K562 (cell line): ENCODE data around the gene PYROXD2. TPM values are rescaled to one million over a fixed set of nuclear protein-coding genes. Genes with fewer than 3 reads are reported as not detected.

Source experiments
- ATF3 ChIP-seq, 2 experiments: fragments of 450-650 bp in 1 of 2; sonication (generic) in 1 of 2; formaldehyde crosslinking in 1 of 2; IDR thresholded peaks in 1 of 2; conservative IDR thresholded peaks in 1 of 2; 2 replicates each; pipeline versions ENCODE4 v1.6.1 to v1.8.1; 2016 to 2023; ENCODE audit warnings: mild to moderate bottlenecking in 2 of 2, moderate library complexity in 2 of 2, inconsistent platforms in 1 of 2, missing genetic modification reagents in 1 of 2
- ATF7 ChIP-seq: fragments of 450-650 bp; IDR thresholded peaks from 2 replicates; pipeline ENCODE4 v1.7.1; 2014; ENCODE audit warnings: mild to moderate bottlenecking, moderate library complexity
- BACH1 ChIP-seq: fragments of 200-800 bp; sonication (Bioruptor generic); IDR thresholded peaks from 2 replicates; pipeline ENCODE4 v1.6.1; 2016; ENCODE audit warnings: missing genetic modification characterization, missing compliant biosample characterization
- BHLHE40 ChIP-seq: IDR thresholded peaks from 2 replicates; pipeline ENCODE4 v1.6.1; 2011; ENCODE audit warnings: low read length, improper control_type of control experiment
- CXXC5 ChIP-seq: fragments of 250-450 bp; sonication (Bioruptor Pico); IDR thresholded peaks from 2 replicates; pipeline ENCODE4 v1.8.0; 2022; ENCODE audit warnings: inconsistent platforms, mild to moderate bottlenecking, moderate library complexity
- DACH1 ChIP-seq: fragments of 450-650 bp; IDR thresholded peaks from 2 replicates; pipeline ENCODE4 v1.6.1; 2018; ENCODE audit not compliant: partially characterized antibody
- FOXM1 ChIP-seq, 2 experiments: fragments of 450-650 bp in 1 of 2; sonication (generic) in 1 of 2; formaldehyde crosslinking in 1 of 2; IDR thresholded peaks; 2 replicates each; pipeline versions ENCODE4 v1.6.1 to v1.9.0; 2017 to 2022; ENCODE audit warnings: low read depth in 2 of 2, mild to moderate bottlenecking in 2 of 2, missing genetic modification reagents in 1 of 2, moderate library complexity in 1 of 2
- L3MBTL2 ChIP-seq: fragments of 450-650 bp; IDR thresholded peaks from 2 replicates; pipeline ENCODE4 v1.6.1; 2016; ENCODE audit warnings: mild to moderate bottlenecking, moderate library complexity
- LEF1 ChIP-seq: fragments of 450-650 bp; IDR thresholded peaks from 2 replicates; pipeline ENCODE4 v1.6.1; 2016; ENCODE audit warnings: mild to moderate bottlenecking
- MAFF ChIP-seq: IDR thresholded peaks from 2 replicates; pipeline ENCODE4 v1.6.1; 2012; ENCODE audit warnings: low read length, improper control_type of control experiment
- MAFK ChIP-seq: IDR thresholded peaks from 2 replicates; pipeline ENCODE4 v1.6.1; 2011; ENCODE audit warnings: low read length, improper control_type of control experiment
- MAZ ChIP-seq, 2 experiments: fragments of 450-650 bp in 1 of 2; sonication (generic) in 1 of 2; formaldehyde crosslinking; IDR thresholded peaks in 1 of 2; conservative IDR thresholded peaks in 1 of 2; 2 replicates each; pipeline versions ENCODE4 v1.4.0 to v1.5.0; 2020; ENCODE audit warnings: mild to moderate bottlenecking in 1 of 2, missing genetic modification reagents in 1 of 2
- MYNN ChIP-seq, 2 experiments: sonication (generic); formaldehyde crosslinking in 1 of 2; IDR thresholded peaks; 2 replicates each; pipeline versions ENCODE4 v1.5.0 to v1.6.1; 2016 to 2020; ENCODE audit warnings: antibody characterized with exemption in 1 of 2, missing genetic modification reagents in 1 of 2
- NCOR1 ChIP-seq: fragments of 450-650 bp; IDR thresholded peaks from 2 replicates; pipeline ENCODE4 v1.6.1; 2016; ENCODE audit warnings: mild to moderate bottlenecking, moderate library complexity
- NFE2 ChIP-seq: IDR thresholded peaks from 2 replicates; pipeline ENCODE4 v1.6.1; 2014; ENCODE audit warnings: antibody characterized with exemption, low read depth
- TAF9B ChIP-seq: fragments of 450-650 bp; IDR thresholded peaks from 2 replicates; pipeline ENCODE4 v1.6.1; 2018; ENCODE audit warnings: mild to moderate bottlenecking; ENCODE audit not compliant: partially characterized antibody
- TFAP4 ChIP-seq: sonication (generic); formaldehyde crosslinking; IDR thresholded peaks from 2 replicates; pipeline ENCODE4 v1.8.0; 2022; ENCODE audit warnings: missing genetic modification reagents, mild to moderate bottlenecking, moderate library complexity, borderline replicate concordance
- ZBTB11 ChIP-seq, 3 experiments: fragments of 200-800 bp in 1 of 3; fragments of 250-450 bp in 1 of 3; fragments of 450-650 bp in 1 of 3; sonication (Bioruptor Pico) in 1 of 3; sonication (Bioruptor generic) in 1 of 3; formaldehyde crosslinking in 1 of 3; IDR thresholded peaks; 2 replicates each; pipeline versions ENCODE4 v1.6.1 to v1.8.0; 2016 to 2022; ENCODE audit warnings: mild to moderate bottlenecking in 2 of 3, missing genetic modification characterization in 2 of 3, missing compliant biosample characterization in 1 of 3, moderate library complexity in 1 of 3
- ZNF217 ChIP-seq: sonication (generic); formaldehyde crosslinking; IDR thresholded peaks from 2 replicates; pipeline ENCODE4 v1.8.0; 2022; ENCODE audit warnings: mild to moderate bottlenecking, missing genetic modification reagents
- ZNF263 ChIP-seq: sonication (generic); formaldehyde crosslinking; IDR thresholded peaks from 2 replicates; pipeline ENCODE4 v1.8.0; 2022; ENCODE audit warnings: mild to moderate bottlenecking, missing genetic modification reagents, borderline replicate concordance
- ZNF316 ChIP-seq: fragments of 450-650 bp; IDR thresholded peaks from 2 replicates; pipeline ENCODE4 v1.6.1; 2016
- ZNF77 ChIP-seq: fragments of 250-450 bp; sonication (Bioruptor Pico); IDR thresholded peaks from 2 replicates; pipeline ENCODE4 v1.5.0; 2020
- polyA plus RNA-seq, 8 experiments: library from polyadenylated mRNA; depleted of rRNA in 4 of 8; stranded (reverse) in 5 of 8; unstranded in 3 of 8; fragments of >200 nt; fragmentation: Nextera tagmentation in 2 of 8; fragmentation: Illumina TruSeq in 1 of 8; extraction: Ambion mirVana in 2 of 8; extraction: Trizol in 1 of 8; gene quantifications; 2 replicates each; pipeline versions ENCODE4 v1.2.1 to v1.2.3, GENCODE V29; 2011 to 2014; ENCODE audit warnings: inconsistent platforms in 1 of 8, missing spikeins in 1 of 8
- total RNA-seq, 7 experiments: library from RNA; depleted of rRNA in 6 of 7; stranded (reverse); fragments of >200 nt in 6 of 7; fragmentation: Illumina TruSeq in 2 of 7; extraction: Trizol in 2 of 7; gene quantifications; 2 replicates each; pipeline versions ENCODE4 v1.2.1 to v1.2.3, GENCODE V29; 2011 to 2021; ENCODE audit warnings: low replicate concordance in 1 of 7

The PYROXD2 gene
- total and polyA plus RNA-seq, 9 of the 15 experiments (the other 6 are each of a cell fraction or from before 2014, with no cell fraction given) = 0.14 to 1.4 (median 0.58) TPM

GRCh38 chr10:98463976-98464754 lies 49.2 kb upstream of the PYROXD2 start (continued):
- TF ChIP-seq TFAP4 (CRISPR knock-in tag) (peak; percentile 57; the same call in 1 of the 2 replicates), ATF3 (IDR thresholded peaks at IDR 0.05) (0 out of 2 replicates have a peak, but pooled peaks have one; percentile 26), ATF3 (CRISPR knock-in tag; conservative IDR thresholded peaks at IDR 0.05) (no peak), ATF7 (peak; percentile 38; the same call in 1 of the 2 replicates), MAZ (CRISPR knock-in tag; conservative IDR thresholded peaks at IDR 0.05 in 1 of 2, IDR thresholded peaks at IDR 0.05 in 1 of 2) (no peak), ZNF77 (no peak), L3MBTL2 (peak; percentile 58), CXXC5 (CRISPR knock-in tag) (0 out of 2 replicates have a peak, but pooled peaks have one; percentile 13), TAF9B (peak; percentile 78), BHLHE40 (peak; percentile 59), MYNN (IDR thresholded peaks at IDR 0.05) (peak; percentile 32; the same call in 1 of the 2 replicates), MYNN (CRISPR knock-in tag; IDR thresholded peaks at IDR 0.05) (no peak), ZNF316 (peak; percentile 97), FOXM1 (IDR thresholded peaks at IDR 0.05; ENCODE audit: low read depth) (peak; percentile 42; the same call in 1 of the 2 replicates), FOXM1 (CRISPR knock-in tag; IDR thresholded peaks at IDR 0.05; ENCODE audit: low read depth) (no peak), ZBTB11 (CRISPR knock-in tag; IDR thresholded peaks at IDR 0.05) (peak in 1 of 3 experiments; percentile 2; a peak in 1 of 6 replicates), DACH1 (peak; percentile 26), ZNF217 (CRISPR knock-in tag) (no peak), LEF1 (0 out of 2 replicates have a peak, but pooled peaks have one; percentile 40), BACH1 (tag) (peak; percentile 52), MAFK (peak; percentile 71; the same call in 1 of the 2 replicates), MAFF (peak; percentile 76), NFE2 (peak; percentile 92), ZNF263 (CRISPR knock-in tag) (peak; percentile 97), NCOR1 (peak; percentile 32; the same call in 1 of the 2 replicates)
